Transverse colon (tissue), 4 donors: ENCODE measurements around the gene MACROH2A2. TPM values are rescaled to one million over a fixed set of nuclear protein-coding genes. Genes with fewer than 3 reads are reported as not detected.

ENCODE experiments used
- DNase-seq: peaks from one replicate; pipeline ENCODE4 v3.0.0-alpha.2; 2019
- H3K27ac ChIP-seq, 4 donors: fragments of 200-600 bp; sonication (generic); 2 replicates each; pipeline ENCODE4 v1.5.1; 2016 to 2018; ENCODE audit warnings: inconsistent platforms in 4 of 4
- H3K27me3 ChIP-seq: fragments of 200-600 bp; sonication (generic); 2 replicates; pipeline ENCODE4 v1.5.1; 2017; ENCODE audit warnings: inconsistent platforms
- H3K36me3 ChIP-seq, 4 donors: fragments of 200-600 bp; sonication (generic); 2 replicates each; pipeline ENCODE4 v1.5.1; 2017 to 2019; ENCODE audit warnings: inconsistent platforms in 4 of 4
- H3K4me1 ChIP-seq, 4 donors: fragments of 200-600 bp; sonication (generic); 2 replicates each; pipeline ENCODE4 v1.5.1; 2017 to 2020; ENCODE audit warnings: inconsistent platforms in 4 of 4
- H3K4me3 ChIP-seq, 4 donors: fragments of 200-600 bp; sonication (generic); 1 replicate in 1 of 4; 2 replicates in 3 of 4; pipeline versions ENCODE4 v1.5.1 to v1.6.1; 2017 to 2019; ENCODE audit warnings: inconsistent platforms in 4 of 4
- H3K9me3 ChIP-seq, 2 donors: fragments of 200-600 bp; sonication (generic); 2 replicates each; pipeline ENCODE4 v1.5.1; 2017 to 2019; ENCODE audit warnings: inconsistent platforms in 2 of 2
- EP300 ChIP-seq: sonication (generic); formaldehyde crosslinking; IDR thresholded peaks from one replicate; pipeline ENCODE4 v1.6.1; 2017; ENCODE audit warnings: antibody characterized with exemption, low read depth
- POLR2A ChIP-seq: fragments of 450-650 bp; IDR thresholded peaks from one replicate; pipeline ENCODE4 v1.6.1; 2016; ENCODE audit warnings: antibody characterized with exemption, mild to moderate bottlenecking, moderate library complexity
- POLR2AphosphoS5 ChIP-seq, 3 donors: sonication (generic); formaldehyde crosslinking; IDR thresholded peaks; one replicate each; pipeline ENCODE4 v1.6.1; 2016; ENCODE audit warnings: antibody characterized with exemption in 3 of 3
- WGBS, 2 donors: methylation state at CpG; one replicate each; pipeline ENCODE4 v1.1.5; 2018; ENCODE audit warnings: low coverage in 1 of 2; 5-methylcytosine and 5-hydroxymethylcytosine counted together
- in situ Hi-C, 4 donors: fragments of 200-750 bp; cut with MboI; loops; one replicate each; pipeline versions ENCODE4 v1.15.0 to v1.15.1; 2017; ENCODE audit warnings: low sequenced_read_pairs in 3 of 4, low pct_ligation_motif_present in 1 of 4, low pct_unique_long_range_greater_than_20kb in 1 of 4
- intact Hi-C: fragments of 100-400 bp; cut with DNase I; formaldehyde crosslinking; loops from one replicate; pipeline ENCODE4 v1.15.1; 2023; ENCODE audit warnings: low total_unique reads
- total RNA-seq, 4 donors: library from RNA; depleted of rRNA; stranded (reverse); fragments of >200 nt; gene quantifications; one replicate each; pipeline ENCODE4 v1.1.0, GENCODE V29; 2016
- TF ChIP-seq, protein P1 (sequence below), 5 experiments: fragments of 200-600 bp in 3 of 5; fragments of 450-650 bp in 2 of 5; sonication (generic) in 3 of 5; IDR thresholded peaks; 1 replicate in 2 of 5; 2 replicates in 3 of 5; pipeline ENCODE4 v1.5.1; 2016 to 2017; ENCODE audit warnings: antibody characterized with exemption in 5 of 5, inconsistent platforms in 3 of 5, mild to moderate bottlenecking in 2 of 5, moderate library complexity in 1 of 5

Gene MACROH2A2
- total RNA-seq, 4 donors from 2014 or later: 1.6 to 8.6 (median 7.8) TPM

DNA sequence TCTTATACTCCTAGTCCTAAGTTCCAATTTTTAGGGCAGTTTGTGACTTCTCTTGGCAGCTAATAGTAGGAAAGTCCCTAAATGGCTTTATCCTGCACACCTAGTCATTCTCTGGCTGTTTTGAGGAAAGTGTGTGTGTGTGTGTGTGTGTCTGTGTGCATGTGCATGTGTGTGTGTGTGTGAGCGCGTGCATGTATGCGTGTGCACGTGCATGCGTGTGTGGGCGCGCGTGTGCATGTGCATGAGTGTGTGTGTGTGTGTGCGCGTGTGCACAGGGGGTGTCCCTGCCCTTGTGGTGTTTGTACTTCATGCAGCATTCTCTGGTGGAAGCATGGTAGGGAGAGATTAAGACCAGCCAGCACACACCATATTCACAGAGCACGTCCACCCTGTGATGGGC lies 18.2 kb downstream of the MACROH2A2 start:
- no peaks in the 10 kb centered on the region for H3K4me1 ChIP-seq
- in situ Hi-C loops: no loop called here
- no peaks in the 10 kb centered on the region for H3K36me3 ChIP-seq
- no peak overlapping the region for H3K27ac ChIP-seq
- no peak for DNase-seq
- H3K27me3 ChIP-seq: no peaks in the 10 kb centered on the region
- H3K9me3 ChIP-seq: no peaks in the 10 kb centered on the region
- intact Hi-C loops: no loop called here
- 96% methylated on average over 11 of the region's 11 CpGs; no CpG with 5 or more reads in 1 of the 2 donors for WGBS, 2 donors
- no peak overlapping the region for H3K4me3 ChIP-seq
- TF ChIP-seq, protein P1, sequence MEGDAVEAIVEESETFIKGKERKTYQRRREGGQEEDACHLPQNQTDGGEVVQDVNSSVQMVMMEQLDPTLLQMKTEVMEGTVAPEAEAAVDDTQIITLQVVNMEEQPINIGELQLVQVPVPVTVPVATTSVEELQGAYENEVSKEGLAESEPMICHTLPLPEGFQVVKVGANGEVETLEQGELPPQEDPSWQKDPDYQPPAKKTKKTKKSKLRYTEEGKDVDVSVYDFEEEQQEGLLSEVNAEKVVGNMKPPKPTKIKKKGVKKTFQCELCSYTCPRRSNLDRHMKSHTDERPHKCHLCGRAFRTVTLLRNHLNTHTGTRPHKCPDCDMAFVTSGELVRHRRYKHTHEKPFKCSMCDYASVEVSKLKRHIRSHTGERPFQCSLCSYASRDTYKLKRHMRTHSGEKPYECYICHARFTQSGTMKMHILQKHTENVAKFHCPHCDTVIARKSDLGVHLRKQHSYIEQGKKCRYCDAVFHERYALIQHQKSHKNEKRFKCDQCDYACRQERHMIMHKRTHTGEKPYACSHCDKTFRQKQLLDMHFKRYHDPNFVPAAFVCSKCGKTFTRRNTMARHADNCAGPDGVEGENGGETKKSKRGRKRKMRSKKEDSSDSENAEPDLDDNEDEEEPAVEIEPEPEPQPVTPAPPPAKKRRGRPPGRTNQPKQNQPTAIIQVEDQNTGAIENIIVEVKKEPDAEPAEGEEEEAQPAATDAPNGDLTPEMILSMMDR (IDR thresholded peaks at IDR 0.05): no peak
- TF ChIP-seq POLR2A: no peak

DNA sequence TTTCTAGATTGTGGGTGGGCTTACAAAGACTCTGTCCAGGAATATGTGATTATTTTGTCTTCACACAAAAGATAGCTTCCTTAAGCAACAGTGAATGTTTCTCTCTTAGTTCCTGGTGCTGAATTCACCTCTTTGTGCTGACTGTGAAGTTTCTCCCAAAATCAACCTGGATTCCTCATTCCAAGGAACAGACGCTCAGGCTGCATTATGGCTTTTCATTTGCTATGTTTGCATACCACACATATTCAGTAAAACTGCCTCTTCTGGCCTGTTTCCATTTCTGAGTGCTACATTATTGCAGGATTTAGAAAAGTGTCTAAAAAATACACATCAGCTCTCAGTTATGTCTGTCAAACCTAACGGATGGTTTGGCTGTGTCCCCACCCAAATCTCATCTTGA lies 21.5 kb downstream of the MACROH2A2 start:
- no peak for DNase-seq
- in situ Hi-C loops: no loop called here
- Histone ChIP-seq H3K36me3 (no peaks in the 10 kb centered on the region), H3K27ac (no peak overlapping the region), H3K4me1 (no peaks in the 10 kb centered on the region), H3K4me3 (no peak overlapping the region), H3K27me3 (no peaks in the 10 kb centered on the region), H3K9me3 (no peaks in the 10 kb centered on the region)
- 90% methylated on average over 2 of the region's 2 CpGs for WGBS, 2 donors
- TF ChIP-seq EP300 (no peak), POLR2A (no peak), POLR2AphosphoS5 (IDR thresholded peaks at IDR 0.05) (no peak)
- TF ChIP-seq, protein P1 (IDR thresholded peaks at IDR 0.05): no peak
- intact Hi-C loops: no loop called here

DNA sequence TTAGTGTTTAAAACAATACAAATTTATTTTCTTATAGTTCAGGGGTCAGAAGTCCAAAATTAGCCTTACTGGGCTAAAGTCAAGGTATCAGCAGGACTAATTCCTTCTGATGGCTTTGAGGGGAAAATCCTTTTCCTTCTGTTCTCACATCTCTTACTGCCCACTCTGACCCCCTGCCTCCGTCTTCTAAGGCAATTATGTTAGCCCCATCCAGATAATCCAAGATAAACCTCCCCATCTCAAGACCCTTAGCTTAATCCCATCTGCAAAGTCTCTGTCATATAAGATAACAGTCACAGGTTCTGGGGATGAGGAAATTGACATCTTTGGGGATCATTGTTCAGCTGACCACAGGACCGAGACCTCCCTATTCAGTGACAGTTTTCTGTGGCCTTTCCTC lies 22.3 kb downstream of the MACROH2A2 start:
- no peak for DNase-seq
- Histone ChIP-seq H3K27ac (no peak overlapping the region), H3K9me3 (no peaks in the 10 kb centered on the region), H3K36me3 (no peaks in the 10 kb centered on the region), H3K27me3 (no peaks in the 10 kb centered on the region), H3K4me3 (no peak overlapping the region), H3K4me1 (no peaks in the 10 kb centered on the region)
- WGBS, 2 donors: 93% methylated on average over 2 of the region's 2 CpGs; no CpG with 5 or more reads in 1 of the 2 donors
- in situ Hi-C loops: no loop called here
- TF ChIP-seq EP300 (no peak), POLR2AphosphoS5 (IDR thresholded peaks at IDR 0.05) (no peak), POLR2A (no peak)
- TF ChIP-seq, protein P1 (IDR thresholded peaks at IDR 0.05): no peak
- intact Hi-C loops: no loop called here

DNA sequence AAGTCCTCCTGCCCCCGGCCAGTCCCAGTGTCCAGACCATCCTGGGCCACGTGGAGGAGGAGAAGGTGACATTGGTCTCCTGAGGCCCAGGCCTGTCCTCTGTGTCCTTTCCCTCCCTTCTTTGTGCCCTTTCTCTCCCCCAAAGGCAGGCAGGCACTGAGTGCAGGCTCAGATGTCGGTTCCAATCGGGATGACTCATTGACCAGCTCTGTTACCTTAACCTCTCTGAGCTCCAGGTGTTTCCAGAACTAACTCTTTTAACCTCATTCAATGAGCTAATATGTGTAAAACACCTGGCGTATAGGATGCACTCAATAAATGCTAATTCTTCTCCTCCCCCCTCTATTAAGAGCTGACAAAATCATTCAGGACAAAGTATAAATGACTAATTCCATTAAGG lies 25.7 kb downstream of the MACROH2A2 start:
- DNase-seq: no peak
- no peaks in the 10 kb centered on the region for H3K4me1 ChIP-seq
- no peak overlapping the region for H3K27ac ChIP-seq
- 60 to 84% methylated on average over 1 to 5 of the region's 5 CpGs for WGBS, 2 donors
- peaks cover 0 to 3% (median 0%) of the 10 kb centered on the region in 4 donors for H3K36me3 ChIP-seq
- no peaks in the 10 kb centered on the region for H3K27me3 ChIP-seq
- intact Hi-C loops: no loop called here
- in situ Hi-C loops: no loop called here
- H3K9me3 ChIP-seq: no peaks in the 10 kb centered on the region
- no peak for TF ChIP-seq POLR2A
- no peak for TF ChIP-seq POLR2AphosphoS5 (IDR thresholded peaks at IDR 0.05)
- TF ChIP-seq EP300: no peak
- TF ChIP-seq, protein P1 (IDR thresholded peaks at IDR 0.05): no peak
- no peak overlapping the region for H3K4me3 ChIP-seq
